Activated CD4-positive, alpha-beta T cell treated with anti-CD3 and anti-CD28 coated beads, Interleukin-2, amount 10 ng/mL, durations not matched to agents 7 days and 5 days (primary cell): Measurements from ENCODE around the gene TRIM23. TPM values are rescaled to one million over a fixed set of nuclear protein-coding genes. Genes with fewer than 3 reads are reported as not detected.

ENCODE experiments used
- CTCF ChIA-PET: fragments of 350-600 bp; sonication (Branson Sonifier 250); formaldehyde crosslinking; loops from one replicate; lab custom pipeline; 2021; ENCODE audit warnings: antibody characterized with exemption; lab: Charles Lee
- POLR2A ChIA-PET: fragments of 350-600 bp; sonication (Branson Sonifier 250); formaldehyde crosslinking; loops from one replicate; lab custom pipeline; 2021; ENCODE audit warnings: antibody characterized with exemption; lab: Charles Lee
- DNase-seq: peaks from one replicate; pipeline ENCODE4 v3.0.0-alpha.2; 2020
- H3K27ac Mint-ChIP-seq: one replicate; pipeline ENCODE4 v1.8.0; 2021; ENCODE audit warnings: mild to moderate bottlenecking, moderate library complexity, mixed read lengths
- H3K27me3 Mint-ChIP-seq: one replicate; pipeline ENCODE4 v1.8.0; 2021; ENCODE audit warnings: mixed read lengths
- H3K36me3 Mint-ChIP-seq: one replicate; pipeline ENCODE4 v1.8.0; 2021; ENCODE audit warnings: low read depth, mixed read lengths
- H3K4me1 Mint-ChIP-seq: one replicate; pipeline ENCODE4 v1.8.0; 2021; ENCODE audit warnings: mixed read lengths
- H3K4me3 Mint-ChIP-seq: one replicate; pipeline ENCODE4 v1.8.0; 2021; ENCODE audit warnings: mild to moderate bottlenecking, moderate library complexity, mixed read lengths
- H3K9me3 Mint-ChIP-seq: one replicate; pipeline ENCODE4 v1.8.0; 2021; ENCODE audit warnings: mixed read lengths
- total RNA-seq, 2 experiments: library from RNA; stranded (reverse); gene quantifications; one replicate each; pipeline ENCODE4 v1.2.3, GENCODE V29; 2021

Gene TRIM23
- total RNA-seq, 2 experiments from 2014 or later: 7.9 to 9.6 TPM

GRCh38 chr5:65556718-65557117, 67.4 kb downstream of the TRIM23 start:
- Mint-ChIP-seq H3K4me1 (peaks cover 53% of the 10 kb centered on the region), H3K27me3 (no peaks in the 10 kb centered on the region), H3K4me3 (no peak overlapping the region), H3K36me3 (peaks cover 64% of the 10 kb centered on the region), H3K27ac (no peak overlapping the region), H3K9me3 (no peaks in the 10 kb centered on the region)
- DNase-seq: no peak
- POLR2A ChIA-PET: no interaction called here
- CTCF ChIA-PET: interaction anchor here (0.9 kb wide), 1 partner anchor 10 kb away, joined by 5 read pairs; no protein-coding TSS in a partner anchor

- peaks cover 50% of the 10 kb centered on the region for H3K4me1 Mint-ChIP-seq
- no peak overlapping the region for H3K4me3 Mint-ChIP-seq
- peaks cover 61% of the 10 kb centered on the region for H3K36me3 Mint-ChIP-seq
- no peak overlapping the region for H3K27ac Mint-ChIP-seq
- H3K9me3 Mint-ChIP-seq: no peaks in the 10 kb centered on the region
- DNase-seq: no peak
- H3K27me3 Mint-ChIP-seq: no peaks in the 10 kb centered on the region
- ChIA-PET CTCF (interaction anchor here (0.9 kb wide), 1 partner anchor 9 kb away, joined by 5 read pairs; no protein-coding TSS in a partner anchor), POLR2A (no interaction called here)
Measured at GRCh38 chr5:65556181-65556580, 68.0 kb downstream of the TRIM23 start.

- Mint-ChIP-seq H3K27ac (peak overlapping the region; percentile 4), H3K4me3 (no peak overlapping the region), H3K36me3 (peaks cover 66% of the 10 kb centered on the region), H3K4me1 (peaks cover 44% of the 10 kb centered on the region), H3K9me3 (no peaks in the 10 kb centered on the region), H3K27me3 (no peaks in the 10 kb centered on the region)
- ChIA-PET CTCF (no interaction called here), POLR2A (no interaction called here)
- no peak for DNase-seq
Measured at GRCh38 chr5:65555287-65555686, 68.8 kb downstream of the TRIM23 start.

GRCh38 chr5:65553941-65554340, 70.2 kb downstream of the TRIM23 start:
- H3K27ac Mint-ChIP-seq: no peak overlapping the region
- POLR2A ChIA-PET: no interaction called here
- DNase-seq: no peak
- CTCF ChIA-PET: interaction anchor here (0.6 kb wide), 1 partner anchor 24 kb away, joined by 3 read pairs; no protein-coding TSS in a partner anchor
- no peaks in the 10 kb centered on the region for H3K27me3 Mint-ChIP-seq
- peaks cover 70% of the 10 kb centered on the region for H3K36me3 Mint-ChIP-seq
- H3K9me3 Mint-ChIP-seq: no peaks in the 10 kb centered on the region
- no peak overlapping the region for H3K4me3 Mint-ChIP-seq
- H3K4me1 Mint-ChIP-seq: peaks cover 43% of the 10 kb centered on the region

- CTCF ChIA-PET: no interaction called here
- no peaks in the 10 kb centered on the region for H3K27me3 Mint-ChIP-seq
- H3K27ac Mint-ChIP-seq: no peak overlapping the region
- DNase-seq: no peak
- H3K9me3 Mint-ChIP-seq: no peaks in the 10 kb centered on the region
- peaks cover 82% of the 10 kb centered on the region for H3K36me3 Mint-ChIP-seq
- H3K4me1 Mint-ChIP-seq: peaks cover 18% of the 10 kb centered on the region
- no peak overlapping the region for H3K4me3 Mint-ChIP-seq
- POLR2A ChIA-PET: interaction anchor here (0.6 kb wide), 1 partner anchor 109 kb away, joined by 6 read pairs; no protein-coding TSS in a partner anchor
Measured at GRCh38 chr5:65548281-65548680, 75.9 kb downstream of the TRIM23 start.

GRCh38 chr5:65546141-65546540, 78.0 kb downstream of the TRIM23 start:
- no peak for DNase-seq
- no peaks in the 10 kb centered on the region for H3K27me3 Mint-ChIP-seq
- POLR2A ChIA-PET: no interaction called here
- H3K9me3 Mint-ChIP-seq: no peaks in the 10 kb centered on the region
- CTCF ChIA-PET: no interaction called here
- peaks cover 85% of the 10 kb centered on the region for H3K36me3 Mint-ChIP-seq
- H3K4me3 Mint-ChIP-seq: no peak overlapping the region
- peaks cover 13% of the 10 kb centered on the region for H3K4me1 Mint-ChIP-seq
- no peak overlapping the region for H3K27ac Mint-ChIP-seq

- H3K4me3 Mint-ChIP-seq: no peak overlapping the region
- peaks cover 11% of the 10 kb centered on the region for H3K4me1 Mint-ChIP-seq
- ChIA-PET POLR2A (interaction anchor here (0.7 kb wide), 1 partner anchor 79 kb away, joined by 3 read pairs; no protein-coding TSS in a partner anchor), CTCF (interaction anchor here (0.9 kb wide), 1 partner anchor 65 kb away, joined by 3 read pairs; no protein-coding TSS in a partner anchor)
- H3K27ac Mint-ChIP-seq: peak overlapping the region; percentile 15
- no peak for DNase-seq
- no peaks in the 10 kb centered on the region for H3K9me3 Mint-ChIP-seq
- H3K27me3 Mint-ChIP-seq: no peaks in the 10 kb centered on the region
- peaks cover 83% of the 10 kb centered on the region for H3K36me3 Mint-ChIP-seq
Measured at GRCh38 chr5:65544473-65544872, 79.7 kb downstream of the TRIM23 start.

- Mint-ChIP-seq H3K4me1 (no peaks in the 10 kb centered on the region), H3K9me3 (no peaks in the 10 kb centered on the region), H3K27me3 (no peaks in the 10 kb centered on the region), H3K36me3 (peaks cover 58% of the 10 kb centered on the region), H3K27ac (peak overlapping the region; percentile 54), H3K4me3 (no peak overlapping the region)
- no peak for DNase-seq
- POLR2A ChIA-PET: no interaction called here
- CTCF ChIA-PET: no interaction called here
Measured at GRCh38 chr5:65539827-65540226, 84.3 kb downstream of the TRIM23 start.

Other genes with a start within 250 kb of the TRIM23 start
- gene ADAMTS6, start 142.4 kb downstream of the TRIM23 start, total RNA-seq: 1 to 10 TPM; 2.8 to 2.9 TPM
- gene CENPK, start 61.2 kb downstream of the TRIM23 start, total RNA-seq: 100 to 1,000 TPM in 1 of 2 experiments, 10 to 100 TPM in 1; 96.9 to 108 TPM
- gene PPWD1, start 61.0 kb downstream of the TRIM23 start, total RNA-seq: 10 to 100 TPM; 61.7 to 69.9 TPM
- 1 to 10 TPM; 4.5 to 5.3 TPM for gene SHLD3, start 694 bp upstream of the TRIM23 start, total RNA-seq
- 10 to 100 TPM; 24.4 to 24.5 TPM for gene TRAPPC13, start 694 bp upstream of the TRIM23 start, total RNA-seq
- gene SGTB, start 97.8 kb upstream of the TRIM23 start, total RNA-seq: 10 to 100 TPM; 18.4 to 20.1 TPM
- gene NLN, start 97.9 kb upstream of the TRIM23 start, total RNA-seq: 10 to 100 TPM; 11.0 to 12.4 TPM